HG03457 (cell line): ENCODE data around the gene LTBP1.

Source experiments
- ATAC-seq: cut with Tn5 transposase; IDR thresholded peaks from one replicate; pipeline ENCODE4 v1.9.1; 2021; ENCODE audit warnings: moderate number of reproducible peaks; ENCODE audit not compliant: unreplicated experiment

LTBP1 gene

GRCh38 chr2:33404321-33404720 lies 457.6 kb downstream of the LTBP1 start:
- no peak for ATAC-seq

- ATAC-seq = no peak
Observed at GRCh38 chr2:33406622-33407021, 459.9 kb downstream of the LTBP1 start.

GRCh38 chr2:33408109-33408508 lies 461.4 kb downstream of the LTBP1 start:
- ATAC-seq = no peak

- ATAC-seq = no peak
Observed at GRCh38 chr2:33409417-33409955, 462.7 kb downstream of the LTBP1 start.

GRCh38 chr2:33411765-33412164 lies 465.0 kb downstream of the LTBP1 start:
- no peak for ATAC-seq

GRCh38 chr2:33412920-33413319 lies 466.2 kb downstream of the LTBP1 start:
- no peak for ATAC-seq

- no peak for ATAC-seq
Observed at GRCh38 chr2:33419581-33420200, 472.9 kb downstream of the LTBP1 start.

- no peak for ATAC-seq
Observed at GRCh38 chr2:33420726-33421125, 474.0 kb downstream of the LTBP1 start.

- no peak for ATAC-seq
Observed at GRCh38 chr2:33421820-33422219, 475.1 kb downstream of the LTBP1 start.

- ATAC-seq = no peak
Observed at GRCh38 chr2:33425161-33425560, 478.4 kb downstream of the LTBP1 start.

GRCh38 chr2:33425586-33426031 lies 478.9 kb downstream of the LTBP1 start:
- no peak for ATAC-seq

GRCh38 chr2:33426666-33427231 lies 480.0 kb downstream of the LTBP1 start:
- ATAC-seq = no peak

- no peak for ATAC-seq
Observed at GRCh38 chr2:33430077-33430476, 483.3 kb downstream of the LTBP1 start.

GRCh38 chr2:33430856-33431255 lies 484.1 kb downstream of the LTBP1 start:
- ATAC-seq = no peak

- ATAC-seq = no peak
Observed at GRCh38 chr2:33432871-33433270, 486.1 kb downstream of the LTBP1 start.

GRCh38 chr2:33433279-33434235 lies 486.8 kb downstream of the LTBP1 start:
- no peak for ATAC-seq

- no peak for ATAC-seq
Observed at GRCh38 chr2:33435518-33435917, 488.8 kb downstream of the LTBP1 start.

- ATAC-seq = no peak
Observed at GRCh38 chr2:33436083-33436482, 489.3 kb downstream of the LTBP1 start.

GRCh38 chr2:33437297-33437696 lies 490.5 kb downstream of the LTBP1 start:
- no peak for ATAC-seq

GRCh38 chr2:33437815-33438214 lies 491.1 kb downstream of the LTBP1 start:
- ATAC-seq = no peak

GRCh38 chr2:33441235-33441810 lies 494.6 kb downstream of the LTBP1 start:
- ATAC-seq = peak; percentile 68
